ENCODE data around the gene SLC6A19. TPM values are rescaled to one million over a fixed set of nuclear protein-coding genes. Genes with fewer than 3 reads are reported as not detected.

SLC6A19 gene
- total and polyA plus RNA-seq, 2 of the 13 experiments (the other 11 are each of a cell fraction or from before 2014, with no cell fraction given): 0.02 TPM; not detected in 1

GRCh38 chr5:1167728-1168709 is 33.4 kb upstream of the SLC6A19 start (continued):
- no peak for TF ChIP-seq NONO (IDR thresholded peaks at IDR 0.05)
- TF ChIP-seq NONO (CRISPR knock-in tag; conservative IDR thresholded peaks at IDR 0.05): peak; percentile 60; the same call in 1 of the 2 replicates
- TF ChIP-seq ELK4 (CRISPR knock-in tag; IDR thresholded peaks at IDR 0.05; ENCODE audit: borderline replicate concordance): no peak
- no peak for TF ChIP-seq ETV5 (CRISPR knock-in tag; IDR thresholded peaks at IDR 0.05; ENCODE audit: borderline replicate concordance)
- TF ChIP-seq NR2F1 (CRISPR knock-in tag; IDR thresholded peaks at IDR 0.05): no peak
- no peak for TF ChIP-seq SCMH1 (CRISPR knock-in tag; IDR thresholded peaks at IDR 0.05; ENCODE audit: borderline replicate concordance)
- TF ChIP-seq PHF5A (CRISPR knock-in tag; IDR thresholded peaks at IDR 0.05; ENCODE audit: low read depth, unreplicated experiment): no peak
- no peak for TF ChIP-seq FOXP1 (IDR thresholded peaks at IDR 0.05)
- TF ChIP-seq FOXP1 (CRISPR knock-in tag; IDR thresholded peaks at IDR 0.05): no peak
- TF ChIP-seq ATF7-NPFF (CRISPR knock-in tag; IDR thresholded peaks at IDR 0.05; ENCODE audit: low read depth): no peak; the same call in 1 of the 2 replicates
- TF ChIP-seq ZSCAN31 (CRISPR knock-in tag; IDR thresholded peaks at IDR 0.05; ENCODE audit: low read depth): 0 out of 2 replicates have a peak, but pooled peaks have one; percentile 49
- no peak for TF ChIP-seq ZNF101 (CRISPR knock-in tag; IDR thresholded peaks at IDR 0.05; ENCODE audit: borderline replicate concordance, low read depth)
- TF ChIP-seq ZFY (CRISPR knock-in tag; IDR thresholded peaks at IDR 0.05): peak; percentile 29; the same call in 1 of the 2 replicates
- TF ChIP-seq SP4 (CRISPR knock-in tag; IDR thresholded peaks at IDR 0.05): no peak
- peak; percentile 42; the same call in 1 of the 2 replicates for TF ChIP-seq RBAK (CRISPR knock-in tag; IDR thresholded peaks at IDR 0.05)
- TF ChIP-seq AHR (CRISPR knock-in tag; IDR thresholded peaks at IDR 0.05): no peak
- TF ChIP-seq PRMT3 (CRISPR knock-in tag; IDR thresholded peaks at IDR 0.05; ENCODE audit: borderline replicate concordance, low read depth): no peak
- TF ChIP-seq ZBTB39 (CRISPR knock-in tag; IDR thresholded peaks at IDR 0.05): no peak
- no peak for TF ChIP-seq ZBTB14 (CRISPR knock-in tag; IDR thresholded peaks at IDR 0.05)
- TF ChIP-seq RXRA (CRISPR knock-in tag; IDR thresholded peaks at IDR 0.05): peak; percentile 31; the same call in 1 of the 2 replicates
- peak; percentile 59; the same call in 1 of the 2 replicates for TF ChIP-seq KDM5B (CRISPR knock-in tag; IDR thresholded peaks at IDR 0.05; ENCODE audit: borderline replicate concordance)
- peak; percentile 52 for TF ChIP-seq POGK (CRISPR knock-in tag; conservative IDR thresholded peaks at IDR 0.05)

All from HepG2 (cell line).